ENCODE data around the gene PMVK.
"Not testable (repeated sequence)": the region's sequence is repeated elsewhere in the genome, so short reads cannot be mapped to it uniquely, and the experiment has no call there.

The PMVK gene

GRCh38 chr1:154912755-154913154 lies 23.8 kb downstream of the PMVK start:
- DNase-seq: no peak

GRCh38 chr1:154911691-154912550 lies 24.6 kb downstream of the PMVK start:
- no peak for DNase-seq

- no peak for DNase-seq
Measured at GRCh38 chr1:154910851-154911250, 25.7 kb downstream of the PMVK start.

GRCh38 chr1:154908937-154909336 lies 27.6 kb downstream of the PMVK start:
- DNase-seq: no peak

- DNase-seq: not testable (repeated sequence)
Measured at GRCh38 chr1:154908129-154908528, 28.4 kb downstream of the PMVK start.

- DNase-seq: peak in 1 of 3 donors; percentile 27
Measured at GRCh38 chr1:154906621-154907081, 29.9 kb downstream of the PMVK start.

- DNase-seq: no peak
Measured at GRCh38 chr1:154902938-154903566, 33.5 kb downstream of the PMVK start.

GRCh38 chr1:154901591-154901990 lies 34.9 kb downstream of the PMVK start:
- DNase-seq: no peak

- DNase-seq: no peak
Measured at GRCh38 chr1:154899041-154899440, 37.5 kb downstream of the PMVK start.

GRCh38 chr1:154896771-154897286 lies 39.7 kb downstream of the PMVK start:
- no peak for DNase-seq

GRCh38 chr1:154895798-154896197 lies 40.7 kb downstream of the PMVK start:
- no peak for DNase-seq

GRCh38 chr1:154891452-154891851 lies 45.1 kb downstream of the PMVK start:
- DNase-seq: no peak

GRCh38 chr1:154888757-154889156 lies 47.8 kb downstream of the PMVK start:
- DNase-seq: no peak

- peak in 1 of 3 donors; percentile 26 for DNase-seq
Measured at GRCh38 chr1:154886281-154887015, 50.1 kb downstream of the PMVK start.

- DNase-seq: no peak
Measured at GRCh38 chr1:154884869-154885701, 51.4 kb downstream of the PMVK start.

- DNase-seq: no peak
Measured at GRCh38 chr1:154883919-154884868, 52.3 kb downstream of the PMVK start.

- DNase-seq: no peak
Measured at GRCh38 chr1:154881820-154882535, 54.5 kb downstream of the PMVK start.

GRCh38 chr1:154880671-154881070 lies 55.8 kb downstream of the PMVK start:
- no peak for DNase-seq

GRCh38 chr1:154879038-154879421 lies 57.5 kb downstream of the PMVK start:
- DNase-seq: no peak

GRCh38 chr1:154878371-154879037 lies 58.0 kb downstream of the PMVK start:
- DNase-seq: peak; percentile 74 to 86 (median 81)
